ENCODE data around the gene PJA1.

GRCh38 chrX:69121321-69122000, 43.8 kb downstream of the PJA1 start:
- TF ChIP-seq CTCF (IDR thresholded peaks at IDR 0.05) (no peak), POLR2A (IDR thresholded peaks at IDR 0.05) (no peak)
